ENCODE measurements around the gene PPM1F. TPM values are rescaled to one million over a fixed set of nuclear protein-coding genes. Genes with fewer than 3 reads are reported as not detected.
A peak's percentile ranks its signal among the peaks of the same experiment; 100 is the strongest.
"Not testable (repeated sequence)": the region's sequence is repeated elsewhere in the genome, so short reads cannot be mapped to it uniquely, and the experiment has no call there.

Gene PPM1F
- total RNA-seq, 1 donor from 2014 or later, result 22.7 TPM

GRCh38 chr22:21941921-21942320, 10.7 kb downstream of the PPM1F start:
- H3K27ac Mint-ChIP-seq, result no peak overlapping the region
- H3K27me3 Mint-ChIP-seq, result no peaks in the 10 kb centered on the region
- TF ChIP-seq, protein P1, sequence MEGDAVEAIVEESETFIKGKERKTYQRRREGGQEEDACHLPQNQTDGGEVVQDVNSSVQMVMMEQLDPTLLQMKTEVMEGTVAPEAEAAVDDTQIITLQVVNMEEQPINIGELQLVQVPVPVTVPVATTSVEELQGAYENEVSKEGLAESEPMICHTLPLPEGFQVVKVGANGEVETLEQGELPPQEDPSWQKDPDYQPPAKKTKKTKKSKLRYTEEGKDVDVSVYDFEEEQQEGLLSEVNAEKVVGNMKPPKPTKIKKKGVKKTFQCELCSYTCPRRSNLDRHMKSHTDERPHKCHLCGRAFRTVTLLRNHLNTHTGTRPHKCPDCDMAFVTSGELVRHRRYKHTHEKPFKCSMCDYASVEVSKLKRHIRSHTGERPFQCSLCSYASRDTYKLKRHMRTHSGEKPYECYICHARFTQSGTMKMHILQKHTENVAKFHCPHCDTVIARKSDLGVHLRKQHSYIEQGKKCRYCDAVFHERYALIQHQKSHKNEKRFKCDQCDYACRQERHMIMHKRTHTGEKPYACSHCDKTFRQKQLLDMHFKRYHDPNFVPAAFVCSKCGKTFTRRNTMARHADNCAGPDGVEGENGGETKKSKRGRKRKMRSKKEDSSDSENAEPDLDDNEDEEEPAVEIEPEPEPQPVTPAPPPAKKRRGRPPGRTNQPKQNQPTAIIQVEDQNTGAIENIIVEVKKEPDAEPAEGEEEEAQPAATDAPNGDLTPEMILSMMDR (IDR thresholded peaks at IDR 0.05; ENCODE audit: unreplicated experiment), result no peak
- no peak for DNase-seq (ENCODE audit: low spot score, unreplicated experiment)
- H3K4me3 Mint-ChIP-seq (ENCODE audit: low read depth), result no peak overlapping the region
- peaks cover 19% of the 10 kb centered on the region for H3K36me3 Mint-ChIP-seq (ENCODE audit: insufficient read depth)
- H3K9me3 Mint-ChIP-seq (ENCODE audit: low read depth), result no peaks in the 10 kb centered on the region
- peaks cover 4% of the 10 kb centered on the region for H3K4me1 Mint-ChIP-seq (ENCODE audit: low read depth)

DNA sequence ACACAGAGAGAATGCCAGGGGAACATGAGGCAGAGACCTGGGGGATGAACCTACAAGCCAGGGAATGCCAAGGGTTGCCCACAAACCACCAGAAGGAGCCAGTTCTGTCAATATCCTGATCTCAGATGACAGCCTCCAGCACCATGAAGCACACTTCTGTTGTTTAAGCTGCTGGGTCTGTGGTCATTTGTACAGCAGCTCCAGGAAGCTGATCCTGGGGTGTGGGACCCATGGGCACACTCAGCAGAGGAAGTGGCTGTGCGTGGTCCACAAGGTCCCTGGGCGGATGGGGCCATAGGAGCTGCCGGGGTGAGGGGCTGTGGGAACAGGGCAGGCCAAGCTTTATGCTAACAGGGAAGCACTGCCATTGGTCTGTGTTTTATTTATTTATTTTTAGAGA, 12.1 kb downstream of the PPM1F start:
- Mint-ChIP-seq H3K36me3 (ENCODE audit: insufficient read depth) (peaks cover 24% of the 10 kb centered on the region), H3K27ac (no peak overlapping the region), H3K9me3 (ENCODE audit: low read depth) (no peaks in the 10 kb centered on the region), H3K27me3 (no peaks in the 10 kb centered on the region), H3K4me3 (ENCODE audit: low read depth) (no peak overlapping the region), H3K4me1 (ENCODE audit: low read depth) (peaks cover 4% of the 10 kb centered on the region)
- TF ChIP-seq, protein P1 (IDR thresholded peaks at IDR 0.05; ENCODE audit: unreplicated experiment), result no peak
- DNase-seq (ENCODE audit: low spot score, unreplicated experiment), result no peak

DNA sequence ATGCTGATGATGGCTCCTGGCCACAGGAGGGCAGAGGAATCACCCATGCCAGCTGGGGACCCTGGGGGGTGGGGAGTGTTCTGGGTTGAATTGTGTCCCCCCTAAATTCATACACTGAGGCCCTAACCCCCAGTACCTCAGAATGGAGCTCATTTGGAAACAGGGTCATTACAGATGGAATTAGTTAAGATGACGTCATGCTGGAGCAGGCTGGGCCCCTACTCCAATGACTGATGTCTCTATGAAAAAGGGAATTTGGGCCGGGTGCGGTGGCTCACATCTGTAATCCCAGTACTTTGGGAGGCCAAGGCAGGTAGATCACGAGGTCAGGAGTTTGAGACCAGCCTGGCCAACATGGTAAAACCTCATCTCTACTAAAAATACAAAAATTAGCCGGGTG, 12.7 kb downstream of the PPM1F start:
- H3K27ac Mint-ChIP-seq; H3K9me3 Mint-ChIP-seq (ENCODE audit: low read depth); H3K4me1 Mint-ChIP-seq (ENCODE audit: low read depth); H3K27me3 Mint-ChIP-seq; DNase-seq (ENCODE audit: low spot score, unreplicated experiment); H3K4me3 Mint-ChIP-seq (ENCODE audit: low read depth): not testable (repeated sequence)
- peaks cover 21% of the 10 kb centered on the region for H3K36me3 Mint-ChIP-seq (ENCODE audit: insufficient read depth)

DNA sequence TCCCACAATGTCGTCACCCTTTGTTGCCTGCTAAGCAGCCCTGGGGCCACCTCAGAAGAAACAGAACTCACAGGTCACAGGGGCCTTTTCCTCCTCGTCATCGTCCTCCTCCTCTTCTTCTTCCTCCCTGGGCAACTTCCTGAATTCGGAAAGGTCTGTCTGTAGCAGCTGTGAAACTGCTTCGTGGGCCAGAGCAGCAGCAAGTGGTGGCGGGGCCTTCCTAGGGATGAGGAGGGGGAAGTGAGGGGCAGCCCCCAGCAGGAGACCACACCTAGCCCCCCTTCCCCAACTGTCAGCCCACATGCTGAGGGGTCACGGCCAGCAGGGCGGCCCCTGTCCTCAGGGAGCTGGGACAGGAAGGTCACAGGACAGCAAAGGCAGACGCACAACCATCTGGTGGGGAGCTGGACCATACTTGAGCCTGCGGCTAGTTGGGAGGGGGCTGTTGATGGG, 13.2 kb downstream of the PPM1F start:
- H3K4me3 Mint-ChIP-seq (ENCODE audit: low read depth), result no peak overlapping the region

DNA sequence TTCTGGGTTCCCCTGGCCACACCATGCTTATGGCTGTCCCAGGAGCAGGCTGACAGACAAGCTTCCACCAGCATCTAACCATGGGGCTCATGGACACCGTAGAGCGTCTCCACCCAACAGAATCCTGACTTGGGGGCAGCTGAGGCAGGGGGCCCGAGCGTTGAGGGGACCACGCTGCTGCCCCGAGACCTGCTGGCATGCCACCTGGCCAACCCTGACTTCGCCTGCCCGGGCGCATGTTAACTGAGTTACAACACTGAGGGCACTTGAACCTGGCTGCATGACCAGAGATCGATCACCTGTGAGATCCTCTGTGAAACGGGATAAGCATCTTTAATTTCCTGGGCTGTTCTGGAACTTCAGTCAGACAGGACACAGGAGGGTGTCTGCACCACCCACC, 13.7 kb downstream of the PPM1F start:
- peaks cover 18% of the 10 kb centered on the region for H3K36me3 Mint-ChIP-seq (ENCODE audit: insufficient read depth)
- H3K4me3 Mint-ChIP-seq (ENCODE audit: low read depth), result peak overlapping the region; percentile 87
- H3K27me3 Mint-ChIP-seq, result no peaks in the 10 kb centered on the region
- DNase-seq (ENCODE audit: low spot score, unreplicated experiment), result no peak
- no peaks in the 10 kb centered on the region for H3K9me3 Mint-ChIP-seq (ENCODE audit: low read depth)
- TF ChIP-seq, protein P1 (IDR thresholded peaks at IDR 0.05; ENCODE audit: unreplicated experiment), result no peak
- peaks cover 4% of the 10 kb centered on the region for H3K4me1 Mint-ChIP-seq (ENCODE audit: low read depth)
- H3K27ac Mint-ChIP-seq, result peak overlapping the region; percentile 97

More for the DNA sequence above, 13.2 kb downstream of the PPM1F start:
- no peak for DNase-seq (ENCODE audit: low spot score, unreplicated experiment)
- Mint-ChIP-seq H3K27ac (no peak overlapping the region), H3K9me3 (ENCODE audit: low read depth) (no peaks in the 10 kb centered on the region), H3K27me3 (no peaks in the 10 kb centered on the region), H3K36me3 (ENCODE audit: insufficient read depth) (peaks cover 18% of the 10 kb centered on the region), H3K4me1 (ENCODE audit: low read depth) (peaks cover 4% of the 10 kb centered on the region)
- TF ChIP-seq, protein P1 (IDR thresholded peaks at IDR 0.05; ENCODE audit: unreplicated experiment), result no peak

DNA sequence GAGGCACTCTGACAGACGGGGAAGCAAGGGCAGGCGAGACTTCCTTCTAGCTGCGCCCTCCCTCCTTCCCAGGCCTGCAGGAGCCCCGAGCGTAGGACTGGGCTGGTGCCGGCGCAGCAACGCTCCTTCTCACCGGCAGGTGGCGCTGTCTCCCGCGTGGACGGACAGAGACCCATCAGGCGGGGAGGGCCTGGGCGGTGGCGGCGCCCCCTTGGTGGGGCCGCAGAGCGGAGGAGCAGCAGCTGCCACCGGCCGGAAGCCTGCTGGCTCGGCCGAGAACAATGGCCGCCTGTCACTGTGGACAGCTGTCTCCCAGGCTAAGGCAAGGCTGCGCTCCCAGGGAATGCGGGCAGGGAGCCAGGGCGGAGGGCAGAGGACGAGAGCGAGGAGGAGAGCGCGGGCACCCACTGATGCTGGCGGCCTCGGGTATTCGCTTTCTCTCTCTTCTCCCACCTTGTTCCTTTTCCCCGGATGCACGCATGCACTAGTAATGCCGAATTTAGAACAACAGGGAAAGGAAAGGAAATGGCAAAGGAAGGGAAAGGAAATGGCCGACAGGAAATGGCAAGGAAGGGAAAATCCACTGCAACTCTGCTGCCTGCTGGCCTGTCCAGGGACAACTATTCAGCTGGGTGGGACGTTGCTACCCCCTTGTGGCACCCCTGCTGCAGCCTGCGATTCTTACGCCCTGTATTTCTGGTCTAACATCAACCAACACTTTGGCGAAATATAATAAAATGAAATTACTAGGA, 14.4 kb downstream of the PPM1F start:
- H3K36me3 Mint-ChIP-seq (ENCODE audit: insufficient read depth), result peaks cover 20% of the 10 kb centered on the region

More for the DNA sequence above, 14.4 kb downstream of the PPM1F start:
- Mint-ChIP-seq H3K4me3 (ENCODE audit: low read depth) (peak overlapping the region; percentile 87), H3K4me1 (ENCODE audit: low read depth) (peaks cover 4% of the 10 kb centered on the region), H3K27me3 (no peaks in the 10 kb centered on the region), H3K27ac (peak overlapping the region; percentile 97), H3K9me3 (ENCODE audit: low read depth) (no peaks in the 10 kb centered on the region)
- TF ChIP-seq, protein P1 (IDR thresholded peaks at IDR 0.05; ENCODE audit: unreplicated experiment), result peak; percentile 94
- DNase-seq (ENCODE audit: low spot score, unreplicated experiment), result peak; percentile 92
